Activated CD8-positive, alpha-beta memory T cell treated with anti-CD3 and anti-CD28 coated beads, Interleukin-2, amount 50 U/mL, for 1 hour (primary cell): ENCODE data around the gene JARID2.

Experiments used
- DNase-seq: peaks from one replicate; pipeline ENCODE4 v3.0.0-alpha.2; 2020; ENCODE audit errors: extremely low read depth

JARID2 gene

GRCh38 chr6:15490242-15491100, 244.6 kb downstream of the JARID2 start:
- DNase-seq, result no peak

DNA sequence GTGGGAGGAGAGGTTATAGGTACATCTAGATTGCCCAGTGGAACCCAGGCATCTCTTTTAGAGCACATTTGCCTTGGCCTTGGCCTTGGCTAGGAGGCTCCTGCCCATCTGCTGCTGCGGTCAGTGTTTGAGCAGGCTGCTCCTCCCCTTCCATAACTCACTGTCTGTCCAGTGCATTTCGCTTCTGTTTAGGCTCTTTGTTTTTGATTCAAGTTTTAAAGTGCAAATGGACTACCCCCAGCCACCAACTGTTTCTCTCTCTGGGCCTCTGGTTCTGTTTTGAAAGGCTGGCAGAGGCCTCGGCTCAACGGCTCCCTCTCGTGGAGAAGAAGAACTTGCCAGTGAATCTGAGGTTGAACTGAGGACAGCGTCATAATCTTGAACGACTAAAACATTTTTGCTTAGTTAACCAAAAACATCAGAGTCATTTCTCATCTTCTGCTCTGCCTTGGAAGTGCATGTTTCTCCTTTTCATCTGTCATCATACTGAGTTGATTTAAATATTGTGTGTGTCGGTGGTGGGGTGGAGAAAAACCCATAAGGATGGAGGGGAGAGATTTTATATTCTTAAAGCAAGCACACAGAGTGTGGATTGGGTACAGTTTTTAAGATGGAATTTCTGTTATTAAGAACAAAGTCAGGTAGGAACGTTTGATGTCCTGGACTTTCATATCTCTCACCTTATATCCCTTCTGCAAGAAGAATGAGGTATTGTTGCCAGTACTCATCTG, 245.6 kb downstream of the JARID2 start:
- DNase-seq, result peak; percentile 42

GRCh38 chr6:15491986-15492269, 246.1 kb downstream of the JARID2 start:
- DNase-seq, result no peak

GRCh38 chr6:15493437-15494168, 247.7 kb downstream of the JARID2 start:
- no peak for DNase-seq

- no peak for DNase-seq
Measured at GRCh38 chr6:15495375-15495901, 249.6 kb downstream of the JARID2 start.

DNA sequence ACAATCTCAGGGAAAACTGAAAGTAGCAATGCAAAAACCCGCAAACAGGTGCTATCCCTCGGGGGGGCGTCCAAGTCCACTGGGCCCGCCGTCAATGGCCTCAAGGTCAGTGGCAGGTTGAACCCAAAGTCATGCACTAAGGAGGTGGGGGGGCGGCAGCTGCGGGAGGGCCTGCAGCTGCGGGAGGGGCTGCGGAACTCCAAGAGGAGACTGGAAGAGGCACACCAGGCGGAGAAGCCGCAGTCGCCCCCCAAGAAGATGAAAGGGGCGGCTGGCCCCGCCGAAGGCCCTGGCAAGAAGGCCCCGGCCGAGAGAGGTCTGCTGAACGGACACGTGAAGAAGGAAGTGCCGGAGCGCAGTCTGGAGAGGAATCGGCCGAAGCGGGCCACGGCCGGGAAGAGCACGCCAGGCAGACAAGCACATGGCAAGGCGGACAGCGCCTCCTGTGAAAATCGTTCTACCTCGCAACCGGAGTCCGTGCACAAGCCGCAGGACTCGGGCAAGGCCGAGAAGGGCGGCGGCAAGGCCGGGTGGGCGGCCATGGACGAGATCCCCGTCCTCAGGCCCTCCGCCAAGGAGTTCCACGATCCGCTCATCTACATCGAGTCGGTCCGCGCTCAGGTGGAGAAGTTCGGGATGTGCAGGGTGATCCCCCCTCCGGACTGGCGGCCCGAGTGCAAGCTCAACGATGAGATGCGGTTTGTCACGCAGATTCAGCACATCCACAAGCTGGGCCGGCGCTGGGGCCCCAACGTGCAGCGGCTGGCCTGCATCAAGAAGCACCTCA, 250.7 kb downstream of the JARID2 start:
- DNase-seq, result no peak

DNA sequence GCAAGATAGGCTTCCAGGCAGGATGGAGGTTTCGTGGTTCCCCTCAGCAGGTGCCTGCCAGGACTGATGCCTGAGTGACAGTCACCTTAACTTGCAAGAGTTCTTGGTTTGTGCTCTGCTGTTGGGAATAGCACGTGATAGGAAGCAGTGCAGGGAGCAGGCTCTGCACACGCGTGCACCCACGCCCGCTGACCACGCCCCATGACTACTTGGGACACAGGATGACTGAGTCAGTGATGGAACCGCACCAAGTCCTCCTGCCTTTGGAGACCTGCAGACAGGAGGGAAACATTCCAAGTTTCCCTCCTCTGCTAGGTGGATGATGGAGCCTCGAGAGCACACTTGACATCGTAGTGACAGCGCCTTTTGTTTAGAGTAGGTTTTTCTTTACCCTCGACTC, 252.8 kb downstream of the JARID2 start:
- DNase-seq, result no peak

DNA sequence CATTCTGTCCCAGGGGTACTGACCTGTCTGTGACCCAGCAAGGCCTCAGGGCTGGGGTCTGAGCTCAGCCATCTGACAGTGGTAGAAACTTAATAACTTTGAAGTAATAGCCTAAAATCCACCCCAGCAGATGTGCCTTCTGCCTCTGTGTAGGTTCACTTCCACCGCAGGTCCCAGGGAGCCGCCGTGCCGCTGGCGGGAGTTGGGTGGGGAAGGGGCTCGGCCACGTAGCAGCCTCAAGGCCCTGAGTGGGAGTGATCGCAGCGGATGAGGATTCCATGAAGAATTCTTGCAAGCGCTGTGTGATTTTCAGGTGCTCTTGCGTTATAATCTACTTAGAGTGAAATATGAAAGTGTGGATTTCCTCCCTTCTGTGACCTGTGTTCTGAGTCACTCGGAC, 253.3 kb downstream of the JARID2 start:
- no peak for DNase-seq

GRCh38 chr6:15499591-15499990, 253.7 kb downstream of the JARID2 start:
- DNase-seq, result no peak

- no peak for DNase-seq
Measured at GRCh38 chr6:15500078-15500740, 254.3 kb downstream of the JARID2 start.

DNA sequence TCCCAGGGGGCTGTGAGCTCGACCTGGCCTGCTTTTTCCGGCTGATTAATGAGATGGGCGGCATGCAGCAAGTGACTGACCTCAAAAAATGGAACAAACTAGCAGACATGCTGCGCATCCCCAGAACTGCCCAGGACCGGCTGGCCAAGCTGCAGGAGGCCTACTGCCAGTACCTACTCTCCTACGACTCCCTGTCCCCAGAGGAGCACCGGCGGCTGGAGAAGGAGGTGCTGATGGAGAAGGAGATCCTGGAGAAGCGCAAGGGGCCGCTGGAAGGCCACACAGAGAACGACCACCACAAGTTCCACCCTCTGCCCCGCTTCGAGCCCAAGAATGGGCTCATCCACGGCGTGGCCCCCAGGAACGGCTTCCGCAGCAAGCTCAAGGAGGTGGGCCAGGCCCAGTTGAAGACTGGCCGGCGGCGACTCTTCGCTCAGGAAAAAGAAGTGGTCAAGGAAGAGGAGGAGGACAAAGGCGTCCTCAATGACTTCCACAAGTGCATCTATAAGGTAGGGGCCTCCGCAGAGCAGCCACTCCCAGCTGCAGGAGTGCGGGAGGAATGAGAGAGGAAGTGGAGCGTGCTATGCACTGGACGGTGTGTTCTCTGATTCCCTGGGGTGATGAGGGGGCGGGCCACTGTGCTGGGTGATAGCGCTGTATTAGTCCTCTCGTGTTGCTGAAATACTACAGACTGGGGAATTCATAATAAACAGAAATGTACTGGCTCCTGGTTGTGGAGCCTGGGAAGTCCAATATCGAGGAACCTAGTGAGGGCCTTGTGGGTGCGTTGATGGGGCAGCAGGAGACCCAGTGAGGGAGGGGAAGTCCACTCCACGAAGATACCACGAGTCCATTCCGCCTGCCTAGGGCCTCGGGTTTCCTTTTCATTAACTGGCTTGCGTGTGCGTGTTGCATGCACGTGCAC, 255.3 kb downstream of the JARID2 start:
- DNase-seq, result no peak

- DNase-seq, result no peak
Measured at GRCh38 chr6:15501826-15502445, 256.1 kb downstream of the JARID2 start.

DNA sequence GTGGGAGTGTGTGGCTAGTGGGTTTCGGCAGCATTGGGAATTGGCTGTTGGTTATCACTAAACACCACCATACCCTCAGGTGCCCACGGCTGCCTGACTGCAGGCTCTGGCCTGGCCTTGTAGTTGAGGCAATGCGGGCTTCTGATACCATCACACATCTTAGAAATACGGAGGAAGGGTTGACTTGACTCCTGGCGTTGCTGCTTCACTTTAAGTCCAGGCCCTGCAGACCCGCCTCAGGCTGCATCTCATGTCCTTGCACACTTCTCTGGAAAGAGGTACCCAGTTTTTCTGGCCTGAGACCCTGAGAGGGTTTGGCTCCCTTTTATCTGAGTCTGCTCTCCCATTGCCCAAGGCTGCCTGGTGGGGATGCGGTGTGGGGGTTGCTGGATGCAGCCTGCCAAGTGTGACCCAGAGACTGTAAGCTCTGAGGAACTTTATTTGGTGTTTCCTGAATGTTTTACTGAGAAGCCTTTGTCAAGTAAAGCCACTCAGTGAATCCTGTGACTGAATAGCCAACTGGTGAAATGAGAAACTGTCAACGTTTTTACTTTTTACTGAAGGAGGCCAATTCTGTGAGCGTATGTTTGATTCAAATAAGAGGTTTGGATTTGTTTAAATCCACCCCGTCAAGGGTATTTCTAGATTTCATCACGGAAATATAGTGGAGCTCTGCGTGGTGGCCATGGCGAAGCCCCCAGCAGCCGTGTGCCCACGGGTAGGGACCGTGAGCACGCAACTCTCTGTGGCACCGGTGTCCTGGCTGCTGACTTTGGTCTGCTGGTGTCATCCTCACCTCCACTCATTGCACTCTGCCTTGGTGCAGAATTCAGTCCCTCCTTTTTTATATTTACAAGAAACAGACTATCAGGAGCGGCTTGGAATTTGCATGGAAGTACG, 256.8 kb downstream of the JARID2 start:
- no peak for DNase-seq

DNA sequence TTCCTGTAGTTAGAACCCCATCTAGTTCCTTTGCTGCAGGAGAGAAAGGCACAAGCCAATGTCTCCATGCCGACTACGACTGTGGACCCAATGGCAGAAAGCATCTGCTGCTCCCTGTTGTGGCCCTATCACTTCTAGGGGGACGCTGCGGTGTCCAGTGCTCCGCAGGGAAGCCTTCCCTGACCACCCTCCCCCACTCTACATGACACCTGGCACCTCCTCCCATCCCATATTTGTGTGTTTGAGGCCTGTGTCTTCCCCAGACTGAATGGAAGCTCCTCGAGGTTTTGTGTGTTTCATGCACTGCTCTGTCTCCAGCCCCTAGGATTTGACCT, 257.4 kb downstream of the JARID2 start:
- no peak for DNase-seq

GRCh38 chr6:15504040-15504495, 258.2 kb downstream of the JARID2 start:
- DNase-seq, result no peak

GRCh38 chr6:15504581-15505350, 258.9 kb downstream of the JARID2 start:
- DNase-seq, result no peak

GRCh38 chr6:15505463-15505918, 259.6 kb downstream of the JARID2 start:
- no peak for DNase-seq

GRCh38 chr6:15506066-15506465, 260.2 kb downstream of the JARID2 start:
- no peak for DNase-seq
